GM12878 (cell line): ENCODE measurements around the gene LHX6. TPM values are rescaled to one million over a fixed set of nuclear protein-coding genes. Genes with fewer than 3 reads are reported as not detected.

Experiments used
- ATF7 ChIP-seq: fragments of 450-650 bp; IDR thresholded peaks from 2 replicates; pipeline ENCODE4 v1.6.1; 2016; ENCODE audit warnings: low read depth, mild to moderate bottlenecking
- BHLHE40 ChIP-seq, 2 experiments: fragments of 450-650 bp in 1 of 2; IDR thresholded peaks; 2 replicates each; pipeline ENCODE4 v1.6.1; 2011 to 2017; ENCODE audit warnings: low read depth in 2 of 2, borderline replicate concordance in 1 of 2, improper control_type of control experiment in 1 of 2, low read length in 1 of 2, mild to moderate bottlenecking in 1 of 2
- CEBPZ ChIP-seq: fragments of 150-350 bp; IDR thresholded peaks from 2 replicates; pipeline ENCODE4 v1.6.1; 2016; ENCODE audit warnings: low read depth, low read length
- IRF4 ChIP-seq: IDR thresholded peaks from 2 replicates; pipeline ENCODE4 v1.6.1; 2011; ENCODE audit warnings: low read depth, low read length
- MEF2A ChIP-seq: IDR thresholded peaks from 2 replicates; pipeline ENCODE4 v1.6.1; 2011; ENCODE audit warnings: low read depth, mild to moderate bottlenecking, low read length, moderate library complexity; ENCODE audit not compliant: insufficient read depth
- MLLT1 ChIP-seq: fragments of 450-650 bp; IDR thresholded peaks from 2 replicates; pipeline ENCODE4 v1.6.1; 2016; ENCODE audit warnings: mild to moderate bottlenecking
- PML ChIP-seq: IDR thresholded peaks from 2 replicates; pipeline ENCODE4 v1.6.1; 2012; ENCODE audit warnings: low read length, inconsistent platforms
- POU2F2 ChIP-seq: IDR thresholded peaks from 3 replicates; pipeline ENCODE4 v1.6.1; 2011; ENCODE audit warnings: low read depth, mild to moderate bottlenecking, low read length, borderline replicate concordance
- SIX5 ChIP-seq: IDR thresholded peaks from 2 replicates; pipeline ENCODE4 v1.6.1; 2011; ENCODE audit warnings: mild to moderate bottlenecking, low read depth, low read length, moderate library complexity; ENCODE audit not compliant: severe bottlenecking
- SMARCA5 ChIP-seq: fragments of 450-650 bp; IDR thresholded peaks from 2 replicates; pipeline ENCODE4 v1.6.1; 2017; ENCODE audit warnings: mild to moderate bottlenecking
- SPI1 ChIP-seq: IDR thresholded peaks from 2 replicates; pipeline ENCODE4 v1.6.1; 2011; ENCODE audit warnings: low read depth, mild to moderate bottlenecking, low read length, moderate library complexity, borderline replicate concordance; ENCODE audit not compliant: insufficient read depth
- polyA plus RNA-seq, 11 experiments: library from polyadenylated mRNA; depleted of rRNA in 4 of 11; unstranded in 6 of 11; stranded (reverse) in 5 of 11; fragments of >200 nt; fragmentation: Nextera tagmentation in 4 of 11; fragmentation: Illumina TruSeq in 1 of 11; extraction: Ambion mirVana in 4 of 11; extraction: Trizol in 1 of 11; gene quantifications; 1 replicate in 1 of 11; 2 replicates in 10 of 11; pipeline versions ENCODE4 v1.2.1 to v1.2.3, GENCODE V29; 2011 to 2016; ENCODE audit warnings: inconsistent platforms in 2 of 11, missing spikeins in 2 of 11, low read depth in 1 of 11
- total RNA-seq, 4 experiments: library from RNA; depleted of rRNA in 3 of 4; stranded (reverse); fragments of >200 nt in 3 of 4; fragmentation: Illumina TruSeq in 1 of 4; extraction: Trizol in 1 of 4; gene quantifications; 2 replicates each; pipeline versions ENCODE4 v1.2.1 to v1.2.3, GENCODE V29; 2013 to 2021

Gene LHX6
- total and polyA plus RNA-seq, 10 of the 15 experiments (the other 5 are each of a cell fraction or from before 2014, with no cell fraction given) = not detected

- TF ChIP-seq BHLHE40 (IDR thresholded peaks at IDR 0.05; ENCODE audit: borderline replicate concordance in 1 of 2, low read depth in 2 of 2, low read length in 1 of 2) (no peak), MLLT1 (no peak), POU2F2 (no peak), SPI1 (no peak), SIX5 (no peak), ATF7 (no peak), IRF4 (no peak), CEBPZ (no peak), SMARCA5 (no peak), MEF2A (no peak), PML (no peak)
Observed at GRCh38 chr9:122246666-122247065, 17.9 kb upstream of the LHX6 start (continued).
